Coronary artery (tissue), 2 donors: ENCODE measurements around the gene SAMSN1.

Experiments used
- DNase-seq: peaks from one replicate; pipeline ENCODE4 v3.0.0-alpha.2; 2017; ENCODE audit warnings: low spot score
- H3K27ac ChIP-seq, 2 donors: fragments of 200-600 bp; sonication (generic); one replicate each; pipeline ENCODE4 v1.5.1; 2016 to 2019
- H3K4me3 ChIP-seq: fragments of 200-600 bp; sonication (generic); 2 replicates; pipeline ENCODE4 v1.5.1; 2016; ENCODE audit warnings: mild to moderate bottlenecking, moderate library complexity
- CTCF ChIP-seq: fragments of 200-600 bp; sonication (generic); IDR thresholded peaks from one replicate; pipeline ENCODE4 v1.5.1; 2019; ENCODE audit warnings: antibody characterized with exemption

The SAMSN1 gene

GRCh38 chr21:14581902-14582457, 35.9 kb upstream of the SAMSN1 start:
- Histone ChIP-seq H3K4me3 (no peak overlapping the region), H3K27ac (no peak overlapping the region)
- DNase-seq = no peak
- no peak for TF ChIP-seq CTCF

- TF ChIP-seq CTCF = no peak
- DNase-seq = no peak
- no peak overlapping the region for H3K4me3 ChIP-seq
- no peak overlapping the region for H3K27ac ChIP-seq
Measured at GRCh38 chr21:14573244-14573643, 27.1 kb upstream of the SAMSN1 start.

GRCh38 chr21:14572204-14572780, 26.2 kb upstream of the SAMSN1 start:
- H3K27ac ChIP-seq = no peak overlapping the region
- no peak for TF ChIP-seq CTCF
- no peak for DNase-seq
- H3K4me3 ChIP-seq = no peak overlapping the region

GRCh38 chr21:14569868-14570267, 23.8 kb upstream of the SAMSN1 start:
- DNase-seq = no peak
- Histone ChIP-seq H3K4me3 (no peak overlapping the region), H3K27ac (no peak overlapping the region)
- no peak for TF ChIP-seq CTCF

- DNase-seq = no peak
- TF ChIP-seq CTCF = no peak
- H3K4me3 ChIP-seq = no peak overlapping the region
- H3K27ac ChIP-seq = no peak overlapping the region
Measured at GRCh38 chr21:14569026-14569621, 23.0 kb upstream of the SAMSN1 start.

- Histone ChIP-seq H3K4me3 (no peak overlapping the region), H3K27ac (no peak overlapping the region)
- TF ChIP-seq CTCF = no peak
- no peak for DNase-seq
Measured at GRCh38 chr21:14567331-14568279, 21.5 kb upstream of the SAMSN1 start.
